H1 (cell line): ENCODE measurements around the gene PNMA6E. TPM values are rescaled to one million over a fixed set of nuclear protein-coding genes. Genes with fewer than 3 reads are reported as not detected.

Experiments used
- CTCF ChIA-PET: fragments of 300-600 bp; sonication (Branson Sonifier 250); formaldehyde crosslinking; loops from one replicate; lab custom pipeline; 2021; ENCODE audit not compliant: partially characterized antibody; lab: Charles Lee
- POLR2A ChIA-PET: fragments of 300-600 bp; sonication (Branson Sonifier 250); formaldehyde crosslinking; loops from one replicate; lab custom pipeline; 2021; ENCODE audit warnings: inconsistent platforms; ENCODE audit not compliant: partially characterized antibody; lab: Charles Lee
- DNase-seq, 2 experiments: peaks; one replicate each; pipeline versions ENCODE4 v3.0.0 to v3.0.0-alpha.2; 2010 to 2022; ENCODE audit warnings: low spot score in 2 of 2, low read depth in 1 of 2, mixed read lengths in 1 of 2
- FAIRE-seq: peaks from 2 replicates; lab custom pipeline; 2011; peaks lifted over from hg19 to GRCh38; lab: Jason Lieb, UNC
- H2AFZ ChIP-seq: 2 replicates; pipeline ENCODE4 v1.8.1; 2012; ENCODE audit warnings: low read length, inconsistent platforms
- H2AK5ac ChIP-seq: 2 replicates; pipeline ENCODE4 v1.6.1; 2013; ENCODE audit warnings: low read depth, low read length
- H2BK120ac ChIP-seq: replicated peaks from 2 replicates; pipeline ENCODE3; 2013; ENCODE audit warnings: low read depth, low read length, inconsistent platforms
- H2BK12ac ChIP-seq: 2 replicates; pipeline ENCODE4 v1.6.1; 2013; ENCODE audit warnings: low read depth, low read length
- H2BK15ac ChIP-seq: 2 replicates; pipeline ENCODE4 v1.6.1; 2013; ENCODE audit warnings: low read length
- H2BK20ac ChIP-seq: 2 replicates; pipeline ENCODE4 v1.6.1; 2013; ENCODE audit warnings: low read length
- H2BK5ac ChIP-seq: 2 replicates; pipeline ENCODE4 v1.6.1; 2013; ENCODE audit warnings: low read depth, low read length
- H3K14ac ChIP-seq: 2 replicates; pipeline ENCODE4 v1.6.1; 2013; ENCODE audit warnings: inconsistent platforms; ENCODE audit not compliant: insufficient read length
- H3K18ac ChIP-seq: 2 replicates; pipeline ENCODE4 v1.6.1; 2013; ENCODE audit warnings: low read length; ENCODE audit errors: extremely low read depth
- H3K23ac ChIP-seq: 2 replicates; pipeline ENCODE4 v1.6.1; 2013; ENCODE audit warnings: inconsistent platforms; ENCODE audit not compliant: insufficient read length
- H3K23me2 ChIP-seq: 2 replicates; pipeline ENCODE4 v1.6.1; 2013; ENCODE audit warnings: low read depth, low read length
- H3K27ac ChIP-seq: 2 replicates; pipeline ENCODE4 v1.6.1; 2011; ENCODE audit warnings: low read depth, low read length, inconsistent platforms
- H3K27me3 ChIP-seq, 4 experiments: replicated peaks in 1 of 4; 1 replicate in 1 of 4; 2 replicates in 3 of 4; pipeline versions ENCODE4 v1.6.1 to v1.8.1; 2011 to 2013; ENCODE audit warnings: low read length in 3 of 4, mild to moderate bottlenecking in 3 of 4, inconsistent platforms in 2 of 4, mixed read lengths in 2 of 4, moderate library complexity in 1 of 4; ENCODE audit not compliant: control insufficient read depth in 3 of 4, insufficient read depth in 3 of 4; ENCODE audit errors: extremely low read depth in 1 of 4
- H3K36me3 ChIP-seq, 4 experiments: 2 replicates each; pipeline versions ENCODE4 v1.6.1 to v1.8.1; 2011 to 2013; ENCODE audit warnings: mild to moderate bottlenecking in 4 of 4, low read length in 3 of 4, moderate library complexity in 2 of 4, control low read depth in 1 of 4, inconsistent platforms in 1 of 4; ENCODE audit not compliant: insufficient read depth in 4 of 4, control insufficient read depth in 2 of 4
- H3K4ac ChIP-seq: replicated peaks from 2 replicates; pipeline ENCODE3; 2013; ENCODE audit warnings: low read length, low read depth, mixed read lengths, inconsistent platforms; ENCODE audit not compliant: insufficient read length
- H3K4me1 ChIP-seq, 4 experiments: replicated peaks in 1 of 4; 1 replicate in 1 of 4; 2 replicates in 3 of 4; pipeline versions ENCODE4 v1.6.1 to v1.8.1; 2011 to 2013; ENCODE audit warnings: low read length in 3 of 4, inconsistent platforms in 2 of 4, mixed read lengths in 1 of 4; ENCODE audit not compliant: insufficient read depth in 4 of 4, control insufficient read depth in 3 of 4
- H3K4me2 ChIP-seq, 2 experiments: 2 replicates each; pipeline versions ENCODE4 v1.6.1 to v1.8.1; 2011 to 2013; ENCODE audit warnings: low read depth in 2 of 2, low read length in 2 of 2, control low read depth in 1 of 2, inconsistent platforms in 1 of 2, mild to moderate bottlenecking in 1 of 2; ENCODE audit not compliant: insufficient read depth in 1 of 2
- H3K4me3 ChIP-seq, 4 experiments: fragments of 200-600, 300-600 bp in 1 of 4; sonication (generic), shearing (Covaris generic), sonication (Bioruptor Twin) in 1 of 4; 2 replicates each; pipeline versions ENCODE4 v1.5.1 to v1.8.1; 2011 to 2016; ENCODE audit warnings: low read length in 4 of 4, low read depth in 3 of 4, control low read depth in 2 of 4, inconsistent platforms in 2 of 4, mild to moderate bottlenecking in 2 of 4, mixed read lengths in 1 of 4, moderate library complexity in 1 of 4; ENCODE audit not compliant: insufficient read depth in 2 of 4; ENCODE audit errors: extremely low read depth in 1 of 4
- H3K56ac ChIP-seq: replicated peaks from 2 replicates; pipeline ENCODE3; 2013; ENCODE audit warnings: low read depth, mild to moderate bottlenecking, mixed read lengths, low read length, inconsistent platforms; ENCODE audit not compliant: insufficient read length
- H3K79me1 ChIP-seq: 2 replicates; pipeline ENCODE4 v1.6.1; 2013; ENCODE audit warnings: low read depth, low read length, control low read depth
- H3K79me2 ChIP-seq, 2 experiments: 2 replicates each; pipeline versions ENCODE4 v1.6.1 to v1.8.1; 2012 to 2013; ENCODE audit warnings: low read length in 2 of 2, mild to moderate bottlenecking in 2 of 2, inconsistent platforms in 1 of 2; ENCODE audit not compliant: insufficient read depth in 2 of 2, control insufficient read depth in 1 of 2
- H3K9ac ChIP-seq, 4 experiments: replicated peaks in 1 of 4; 1 replicate in 1 of 4; 2 replicates in 3 of 4; pipeline versions ENCODE4 v1.6.1 to v1.8.1; 2011 to 2013; ENCODE audit warnings: low read depth in 3 of 4, low read length in 3 of 4, control low read depth in 2 of 4, mild to moderate bottlenecking in 2 of 4, moderate library complexity in 2 of 4, inconsistent platforms in 1 of 4; ENCODE audit errors: extremely low read depth in 1 of 4
- H3K9me3 ChIP-seq, 2 experiments: 2 replicates each; pipeline versions ENCODE4 v1.6.1 to v1.8.1; 2012 to 2013; ENCODE audit warnings: mild to moderate bottlenecking in 2 of 2, moderate library complexity in 2 of 2, control low read depth in 1 of 2, inconsistent platforms in 1 of 2, low read depth in 1 of 2, low read length in 1 of 2, mixed read lengths in 1 of 2; ENCODE audit not compliant: insufficient read depth in 2 of 2
- H4K20me1 ChIP-seq, 2 experiments: replicated peaks in 1 of 2; 2 replicates each; pipeline versions ENCODE3 to v1.8.1; 2011 to 2013; ENCODE audit warnings: inconsistent platforms in 2 of 2, low read length in 2 of 2, mild to moderate bottlenecking in 1 of 2; ENCODE audit not compliant: insufficient read depth in 2 of 2, control insufficient read depth in 1 of 2
- H4K5ac ChIP-seq: 2 replicates; pipeline ENCODE4 v1.6.1; 2013; ENCODE audit warnings: low read length, low read depth, mixed read lengths, inconsistent platforms; ENCODE audit not compliant: insufficient read length
- H4K8ac ChIP-seq: 2 replicates; pipeline ENCODE4 v1.8.0; 2013; ENCODE audit warnings: mild to moderate bottlenecking, moderate library complexity, low read length, inconsistent platforms; ENCODE audit not compliant: insufficient read depth; ENCODE audit errors: extremely low read depth
- H4K91ac ChIP-seq: replicated peaks from 2 replicates; pipeline ENCODE3; 2013; ENCODE audit warnings: low read length, mixed read lengths, inconsistent platforms; ENCODE audit not compliant: insufficient read length
- BCL11A ChIP-seq, 2 experiments: IDR thresholded peaks; one replicate each; pipeline ENCODE4 v1.6.1; 2011; ENCODE audit warnings: low read depth in 2 of 2, low read length in 2 of 2, mild to moderate bottlenecking in 2 of 2
- CHD1 ChIP-seq: IDR thresholded peaks from 2 replicates; pipeline ENCODE4 v1.6.1; 2012; ENCODE audit warnings: low read depth, low read length, improper control_type of control experiment
- FOSL1 ChIP-seq: IDR thresholded peaks from 2 replicates; pipeline ENCODE4 v1.6.1; 2011; ENCODE audit warnings: mild to moderate bottlenecking, low read depth, low read length, moderate library complexity; ENCODE audit not compliant: insufficient read depth
- HDAC2 ChIP-seq, 2 experiments: fragments of 300-600 bp in 1 of 2; sonication (generic) in 1 of 2; IDR thresholded peaks; 2 replicates each; pipeline ENCODE4 v1.6.1; 2011 to 2012; ENCODE audit warnings: low read depth in 2 of 2, low read length in 2 of 2, mild to moderate bottlenecking in 2 of 2, moderate library complexity in 2 of 2, borderline replicate concordance in 1 of 2, inconsistent platforms in 1 of 2
- MAFK ChIP-seq: IDR thresholded peaks from 2 replicates; pipeline ENCODE4 v1.6.1; 2012; ENCODE audit warnings: low read depth, mild to moderate bottlenecking, improper control_type of control experiment, low read length
- TAF1 ChIP-seq: IDR thresholded peaks from 2 replicates; pipeline ENCODE4 v1.6.1; 2011; ENCODE audit warnings: mild to moderate bottlenecking, low read depth, low read length
- TCF12 ChIP-seq: IDR thresholded peaks from 2 replicates; pipeline ENCODE4 v1.6.1; 2011; ENCODE audit warnings: low read depth, mild to moderate bottlenecking, low read length
- WGBS, 2 experiments: shearing (Covaris generic) in 1 of 2; methylation state at CpG; one replicate each; pipeline versions ENCODE4 v1.1.6 to v1.1.7; 2013 to 2015; ENCODE audit warnings: low lambda C conversion rate in 2 of 2, mixed read lengths in 2 of 2, inconsistent platforms in 1 of 2, low coverage in 1 of 2, missing lambda C conversion rate in 1 of 2; ENCODE audit not compliant: insufficient replicate concordance in 2 of 2, insufficient coverage in 1 of 2, insufficient read length in 1 of 2; ENCODE audit errors: extremely low coverage in 1 of 2, missing lambda C conversion rate in 1 of 2; 5-methylcytosine and 5-hydroxymethylcytosine counted together
- polyA plus RNA-seq, 7 experiments: library from polyadenylated mRNA; depleted of rRNA in 3 of 7; stranded (reverse) in 5 of 7; unstranded in 2 of 7; fragments of >200 nt in 5 of 7; fragments of 200-250 nt in 2 of 7; gene quantifications; 1 replicate in 5 of 7; 2 replicates in 1 of 7; 4 replicates in 1 of 7; pipeline versions ENCODE4 v1.2.1 to v1.2.3, GENCODE V29; 2011 to 2013; ENCODE audit warnings: missing spikeins in 2 of 7, mixed read lengths in 2 of 7
- total RNA-seq: library from RNA; stranded (reverse); fragmentation: NEBNext Ultra II Directional; extraction: Animal tissue kit (Norgen Biotek cat#: 25700); gene quantifications from 2 replicates; pipeline ENCODE4 v1.2.1, GENCODE V29; 2021
- TF ChIP-seq, protein P1 (sequence below), 3 experiments: IDR thresholded peaks; 1 replicate in 2 of 3; 2 replicates in 1 of 3; pipeline versions ENCODE4 v1.5.1 to v1.6.1; 2011; ENCODE audit warnings: low read length in 3 of 3, mild to moderate bottlenecking in 3 of 3, inconsistent platforms in 2 of 3, low read depth in 1 of 3, moderate library complexity in 1 of 3; ENCODE audit not compliant: insufficient read depth in 1 of 3; ENCODE audit errors: control extremely low read depth in 1 of 3
- TF ChIP-seq, protein P2 (sequence below): IDR thresholded peaks from 2 replicates; pipeline ENCODE4 v1.6.1; 2012; ENCODE audit warnings: low read length, inconsistent platforms

The PNMA6E gene
- total and polyA plus RNA-seq, 2 of the 8 experiments (the other 6 are each of a cell fraction or from before 2014, with no cell fraction given) = not detected

DNA sequence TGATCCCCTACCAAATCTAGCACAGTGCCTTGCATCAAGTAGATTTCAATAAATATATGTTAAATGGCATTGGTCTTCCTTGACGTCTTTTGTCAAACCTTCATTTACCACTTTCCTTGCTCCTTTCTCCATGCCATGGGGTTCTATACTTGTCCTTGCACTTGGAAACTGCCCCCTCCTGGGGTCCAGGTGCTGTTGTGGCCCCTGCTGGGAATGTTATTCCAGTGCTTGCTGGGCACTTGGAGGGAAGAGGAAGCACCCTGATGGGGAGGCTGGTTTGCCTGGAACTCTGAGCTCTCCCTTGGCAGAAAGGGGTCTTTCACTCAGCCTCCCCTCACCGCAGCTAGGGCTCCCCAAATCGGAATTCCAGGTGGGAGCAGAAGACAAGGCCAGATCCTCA is 48.3 kb downstream of the PNMA6E start:
- H3K23me2 ChIP-seq = no peaks in the 10 kb centered on the region
- H3K4me1 ChIP-seq = peaks cover 0 to 2% (median 0%) of the 10 kb centered on the region in 4 experiments; a peak in 1 of 7 replicates
- no peak overlapping the region for H2BK12ac ChIP-seq
- CTCF ChIA-PET = interaction anchor here (0.8 to 3.1 kb wide), 7 partner anchors 8 to 154 kb away, joined by 3 to 8 read pairs (median 5); partner anchors contain the start of gene ZNF275
- peaks cover 4 to 12% of the 10 kb centered on the region in 2 experiments; a peak in 2 of 4 replicates for H3K9me3 ChIP-seq
- H2BK20ac ChIP-seq = no peak overlapping the region
- H3K9ac ChIP-seq = no peak overlapping the region
- no peak overlapping the region for H4K8ac ChIP-seq
- H3K18ac ChIP-seq = no peak overlapping the region
- H3K56ac ChIP-seq = no peak overlapping the region
- 86% methylated on average over 1 of the region's 3 CpGs; no CpG with 5 or more reads in 1 of the 2 experiments for WGBS, 2 experiments
- DNase-seq (no peak), FAIRE-seq (no peak)
- no peaks in the 10 kb centered on the region for H3K79me2 ChIP-seq
- no peak overlapping the region for H3K27ac ChIP-seq
- no peak overlapping the region for H2BK15ac ChIP-seq
- no peak overlapping the region for H2BK120ac ChIP-seq
- no peak overlapping the region for H4K5ac ChIP-seq
- H3K4ac ChIP-seq = no peak overlapping the region
- H2AFZ ChIP-seq = no peak overlapping the region
- H3K79me1 ChIP-seq = no peaks in the 10 kb centered on the region
- H4K91ac ChIP-seq = no peak overlapping the region
- no peaks in the 10 kb centered on the region for H4K20me1 ChIP-seq
- no peak overlapping the region for H3K23ac ChIP-seq
- H2BK5ac ChIP-seq = no peak overlapping the region
- H3K27me3 ChIP-seq = no peaks in the 10 kb centered on the region
- peaks cover 0 to 8% (median 4%) of the 10 kb centered on the region in 4 experiments; a peak in 4 of 8 replicates for H3K36me3 ChIP-seq
- H3K14ac ChIP-seq = no peak overlapping the region
- no peak overlapping the region for H3K4me2 ChIP-seq
- H2AK5ac ChIP-seq = no peak overlapping the region
- no peak overlapping the region for H3K4me3 ChIP-seq
- POLR2A ChIA-PET = interaction anchor here (1.0 to 1.7 kb wide), 2 partner anchors 11 to 13 kb away, joined by 3 to 4 read pairs; no protein-coding TSS in a partner anchor
- TF ChIP-seq, protein P1, sequence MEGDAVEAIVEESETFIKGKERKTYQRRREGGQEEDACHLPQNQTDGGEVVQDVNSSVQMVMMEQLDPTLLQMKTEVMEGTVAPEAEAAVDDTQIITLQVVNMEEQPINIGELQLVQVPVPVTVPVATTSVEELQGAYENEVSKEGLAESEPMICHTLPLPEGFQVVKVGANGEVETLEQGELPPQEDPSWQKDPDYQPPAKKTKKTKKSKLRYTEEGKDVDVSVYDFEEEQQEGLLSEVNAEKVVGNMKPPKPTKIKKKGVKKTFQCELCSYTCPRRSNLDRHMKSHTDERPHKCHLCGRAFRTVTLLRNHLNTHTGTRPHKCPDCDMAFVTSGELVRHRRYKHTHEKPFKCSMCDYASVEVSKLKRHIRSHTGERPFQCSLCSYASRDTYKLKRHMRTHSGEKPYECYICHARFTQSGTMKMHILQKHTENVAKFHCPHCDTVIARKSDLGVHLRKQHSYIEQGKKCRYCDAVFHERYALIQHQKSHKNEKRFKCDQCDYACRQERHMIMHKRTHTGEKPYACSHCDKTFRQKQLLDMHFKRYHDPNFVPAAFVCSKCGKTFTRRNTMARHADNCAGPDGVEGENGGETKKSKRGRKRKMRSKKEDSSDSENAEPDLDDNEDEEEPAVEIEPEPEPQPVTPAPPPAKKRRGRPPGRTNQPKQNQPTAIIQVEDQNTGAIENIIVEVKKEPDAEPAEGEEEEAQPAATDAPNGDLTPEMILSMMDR (IDR thresholded peaks at IDR 0.05; ENCODE audit: control extremely low read depth in 1 of 3, insufficient read depth in 1 of 3, low read depth in 1 of 3, low read length in 3 of 3) = no peak
- TF ChIP-seq CHD1 (no peak), TCF12 (no peak), TAF1 (no peak), BCL11A (IDR thresholded peaks at IDR 0.05; ENCODE audit: low read depth in 2 of 2, low read length in 2 of 2) (no peak), FOSL1 (no peak), MAFK (no peak), HDAC2 (IDR thresholded peaks at IDR 0.05; ENCODE audit: borderline replicate concordance in 1 of 2, low read depth in 2 of 2, low read length in 2 of 2) (no peak)
- TF ChIP-seq, protein P2, sequence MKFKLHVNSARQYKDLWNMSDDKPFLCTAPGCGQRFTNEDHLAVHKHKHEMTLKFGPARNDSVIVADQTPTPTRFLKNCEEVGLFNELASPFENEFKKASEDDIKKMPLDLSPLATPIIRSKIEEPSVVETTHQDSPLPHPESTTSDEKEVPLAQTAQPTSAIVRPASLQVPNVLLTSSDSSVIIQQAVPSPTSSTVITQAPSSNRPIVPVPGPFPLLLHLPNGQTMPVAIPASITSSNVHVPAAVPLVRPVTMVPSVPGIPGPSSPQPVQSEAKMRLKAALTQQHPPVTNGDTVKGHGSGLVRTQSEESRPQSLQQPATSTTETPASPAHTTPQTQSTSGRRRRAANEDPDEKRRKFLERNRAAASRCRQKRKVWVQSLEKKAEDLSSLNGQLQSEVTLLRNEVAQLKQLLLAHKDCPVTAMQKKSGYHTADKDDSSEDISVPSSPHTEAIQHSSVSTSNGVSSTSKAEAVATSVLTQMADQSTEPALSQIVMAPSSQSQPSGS = no peak
